GM19023 (cell line): Measurements from ENCODE around the gene NUBP2.

ENCODE experiments used
- ATAC-seq: cut with Tn5 transposase; IDR thresholded peaks from one replicate; pipeline ENCODE4 v1.9.1; 2021; ENCODE audit warnings: mild to moderate bottlenecking, moderate library complexity; ENCODE audit not compliant: unreplicated experiment

NUBP2 gene

GRCh38 chr16:1771864-1772361 is 10.8 kb upstream of the NUBP2 start:
- ATAC-seq, result no peak

- ATAC-seq, result no peak
These were observed 10.3 kb upstream of the NUBP2 start, which contains the start of gene EME2 for GRCh38 chr16:1772362-1772907. Gene EME2 (plus strand): TSS chr16:1772810. CDS start chr16:1773228, 418 bp downstream.

DNA sequence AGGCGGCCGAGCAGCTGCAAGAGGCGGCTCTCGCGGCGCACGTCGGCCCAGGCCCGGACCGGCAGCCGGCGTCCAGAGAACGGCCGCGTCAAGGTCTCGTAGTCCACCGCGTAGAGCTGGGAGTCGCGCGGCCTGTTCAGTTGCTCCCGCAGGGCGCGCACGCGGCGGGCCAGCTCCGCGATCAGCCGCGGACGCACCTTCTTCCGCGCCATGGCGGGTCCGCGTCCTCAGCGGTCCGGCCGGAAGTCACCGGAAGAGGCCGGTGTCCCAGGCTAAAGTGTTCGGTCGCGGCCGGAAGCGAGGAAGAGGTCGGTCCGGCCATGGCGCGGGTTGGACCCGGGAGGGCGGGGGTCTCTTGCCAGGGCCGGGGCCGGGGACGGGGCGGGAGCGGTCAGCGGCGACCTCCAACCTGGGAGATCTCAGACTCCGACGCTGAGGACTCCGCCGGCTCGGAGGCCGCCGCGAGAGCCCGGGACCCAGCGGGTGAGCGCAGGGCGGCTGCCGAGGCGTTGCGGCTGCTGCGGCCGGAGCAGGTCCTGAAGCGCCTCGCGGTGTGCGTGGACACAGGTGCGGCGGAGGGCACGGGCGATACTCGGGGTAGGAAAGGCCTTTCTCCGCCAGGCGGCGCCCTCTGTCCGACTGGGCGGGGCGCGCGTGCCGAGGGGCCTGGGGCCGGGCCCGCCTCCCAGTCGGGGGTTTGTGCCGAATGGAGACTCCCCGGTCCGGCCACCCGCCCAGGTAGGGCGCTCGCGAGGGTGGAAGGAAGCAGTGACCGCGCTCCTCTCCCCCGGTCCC is 9.7 kb upstream of the NUBP2 start, which contains the start of gene MRPS34:
Gene MRPS34, minus strand, starts transcription at position 227 of the 795 bp plus-strand sequence. Its CDS starts 15 bp downstream, at position 212.
- peak; percentile 47 for ATAC-seq

DNA sequence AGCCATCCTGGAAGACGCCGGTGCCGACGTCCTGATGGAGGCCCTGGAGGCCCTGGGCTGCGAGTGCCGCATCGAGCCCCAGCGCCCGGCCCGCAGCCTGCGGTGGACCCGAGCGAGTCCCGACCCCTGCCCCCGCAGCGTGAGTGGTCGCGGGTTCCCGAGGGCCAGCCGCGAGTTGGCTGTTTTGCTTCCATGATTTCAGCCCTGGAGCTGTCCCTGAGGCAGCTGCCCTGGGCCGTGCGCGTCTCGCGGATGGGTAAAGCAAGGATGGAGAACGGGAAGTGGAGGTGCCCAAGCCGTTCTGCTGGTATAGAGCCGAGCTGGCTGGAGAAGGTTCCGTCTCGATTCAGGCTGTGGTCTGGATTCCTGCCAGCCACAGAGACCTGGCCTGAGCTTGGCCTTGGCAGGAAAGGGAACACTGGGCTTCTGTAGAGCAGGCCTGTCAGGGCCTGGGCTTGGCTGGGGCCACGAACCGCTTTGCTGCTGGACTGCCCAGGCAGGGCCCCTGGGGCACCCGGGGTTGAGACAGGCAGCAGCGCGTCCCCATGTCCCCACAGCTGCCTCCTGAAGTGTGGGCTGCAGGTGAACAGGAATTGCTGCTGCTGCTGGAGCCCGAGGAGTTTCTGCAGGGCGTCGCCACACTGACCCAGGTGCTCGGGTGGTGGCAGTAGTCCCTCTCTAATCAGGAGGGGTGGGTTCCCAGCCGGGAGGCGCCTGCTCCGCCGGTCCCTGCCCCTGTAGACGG is 8.9 kb upstream of the NUBP2 start:
- no peak for ATAC-seq

DNA sequence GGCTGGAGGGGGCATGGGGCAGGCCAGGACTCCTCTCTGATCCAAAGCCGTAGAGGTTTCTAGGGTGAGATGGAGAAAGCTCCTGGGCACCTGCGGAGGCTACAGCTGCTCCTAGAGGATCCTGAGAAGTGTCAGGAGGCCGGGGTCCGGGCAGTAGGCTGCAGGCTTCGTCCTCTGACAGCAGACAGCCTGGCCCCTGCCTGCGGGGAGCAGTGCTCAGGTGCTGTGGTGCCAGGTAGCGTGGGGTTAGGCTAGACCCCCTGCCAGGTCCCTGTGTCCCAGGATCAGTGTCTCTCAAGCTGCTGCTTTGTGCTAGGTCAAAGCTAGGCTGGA is 8.3 kb upstream of the NUBP2 start:
- ATAC-seq, result no peak

DNA sequence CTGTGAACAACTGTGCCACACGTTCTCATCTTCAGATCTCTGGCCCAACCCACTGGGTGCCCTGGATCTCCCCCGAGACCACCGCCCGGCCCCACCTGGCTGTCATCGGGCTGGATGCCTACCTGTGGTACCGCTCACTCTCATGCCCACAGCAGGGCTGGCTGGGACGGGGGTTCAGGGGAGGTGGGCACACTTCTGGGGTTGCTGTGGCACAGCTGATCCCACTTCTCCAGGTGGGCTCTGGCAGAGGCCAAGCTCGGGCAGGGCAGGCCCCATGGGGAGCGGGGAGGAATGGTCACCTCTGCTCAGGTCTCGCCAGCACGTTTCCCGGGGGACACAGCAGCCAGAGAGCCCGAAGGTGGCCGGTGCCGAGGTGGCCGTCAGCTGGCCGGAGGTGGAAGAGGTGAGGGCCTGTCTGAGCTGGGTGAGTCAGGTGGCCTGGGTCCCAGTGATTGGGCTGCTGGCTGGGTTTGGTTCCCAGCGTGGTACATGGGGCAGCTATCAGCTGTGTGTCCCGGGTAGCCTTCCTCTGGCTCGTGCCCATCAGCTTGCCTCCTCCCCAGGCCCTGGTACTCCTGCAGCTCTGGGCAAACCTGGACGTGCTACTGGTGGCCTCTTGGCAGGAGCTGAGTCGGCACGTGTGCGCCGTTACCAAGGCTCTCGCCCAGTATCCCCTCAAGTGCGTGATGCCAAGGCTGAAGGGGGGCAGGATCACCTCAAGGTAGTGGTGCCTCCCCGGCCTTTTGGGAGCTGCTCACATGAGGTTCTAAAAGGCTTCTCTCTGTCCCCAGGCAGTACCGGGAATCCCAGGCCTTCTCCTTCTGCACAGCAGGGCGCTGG is 7.5 kb upstream of the NUBP2 start:
- ATAC-seq, result no peak

- ATAC-seq, result no peak
These were observed 6.7 kb upstream of the NUBP2 start for GRCh38 chr16:1775846-1776671.

GRCh38 chr16:1776672-1776955 is 6.1 kb upstream of the NUBP2 start:
- no peak for ATAC-seq

DNA sequence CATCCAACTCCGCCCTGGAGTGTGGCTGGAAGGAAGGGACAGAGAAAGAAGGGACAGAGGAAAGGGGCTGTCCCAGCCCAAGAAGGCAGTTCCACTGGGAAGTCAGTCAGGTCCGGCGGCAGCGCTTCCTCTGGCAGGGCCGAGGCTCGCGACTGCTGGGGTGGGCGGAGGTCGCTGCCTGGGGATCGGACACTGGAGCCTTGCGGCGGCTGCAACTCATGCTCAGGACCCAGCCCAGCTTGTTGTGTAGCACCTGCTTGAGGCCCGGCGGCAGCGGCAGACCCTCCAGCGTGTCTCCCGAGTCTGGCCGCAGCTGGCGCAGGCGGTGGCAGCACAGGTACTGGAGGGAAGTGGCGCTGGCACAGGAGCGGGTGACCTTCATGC is 5.8 kb upstream of the NUBP2 start:
- no peak for ATAC-seq

GRCh38 chr16:1777375-1778199 is 5.2 kb upstream of the NUBP2 start:
- ATAC-seq, result no peak

DNA sequence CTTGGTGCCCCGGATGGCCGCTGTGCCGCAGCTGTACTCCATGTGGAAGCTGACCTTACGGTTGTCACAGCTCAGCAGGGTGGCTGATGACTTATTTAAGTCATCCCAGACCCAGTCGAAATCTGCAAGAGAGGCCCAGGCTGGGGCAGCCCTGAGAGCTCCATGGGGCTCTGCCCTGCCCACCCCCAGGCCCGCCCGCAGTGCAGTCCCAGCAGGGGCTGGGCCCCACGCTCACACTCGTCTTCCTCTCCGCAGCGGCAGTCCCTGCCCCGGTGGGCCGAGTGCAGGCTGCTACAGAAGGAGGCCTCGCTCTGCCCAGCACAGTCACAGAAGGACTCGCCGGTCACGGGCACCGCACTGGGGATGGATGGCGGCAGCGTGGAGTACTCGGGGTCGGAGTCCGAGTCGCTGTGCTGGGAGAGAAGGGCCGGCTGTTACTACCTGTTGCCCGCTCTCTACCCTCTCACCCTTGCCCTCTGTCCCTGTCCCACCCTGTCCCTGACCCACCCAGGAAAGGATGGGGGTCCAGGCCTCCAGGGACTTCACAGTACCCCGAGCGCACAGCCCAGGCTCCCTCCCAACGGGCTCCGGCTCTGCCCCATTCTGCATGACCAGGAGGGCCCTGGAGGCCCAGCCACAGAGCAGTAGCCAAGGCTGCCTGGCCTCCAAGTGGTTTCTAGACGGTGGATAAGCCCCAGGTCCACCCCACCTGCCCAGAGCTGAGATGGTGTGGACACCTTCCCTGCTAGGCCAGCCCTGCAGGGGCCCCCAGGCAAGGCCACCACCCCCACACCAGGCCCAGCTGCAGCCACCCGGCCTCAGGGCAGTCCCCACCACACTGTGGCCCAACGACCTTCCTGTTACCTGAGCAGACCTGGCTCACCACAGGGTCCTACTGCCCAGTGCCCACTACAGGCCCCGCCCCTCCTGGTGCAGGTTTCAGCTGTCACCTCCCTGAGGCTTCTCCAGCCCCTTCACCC is 4.3 kb upstream of the NUBP2 start:
- no peak for ATAC-seq

- no peak for ATAC-seq
These were observed 3.5 kb upstream of the NUBP2 start for GRCh38 chr16:1779234-1779701.

- ATAC-seq, result no peak
These were observed 2.8 kb upstream of the NUBP2 start for GRCh38 chr16:1779741-1780676.

- ATAC-seq, result no peak
These were observed 2.1 kb upstream of the NUBP2 start for GRCh38 chr16:1780677-1781072.

DNA sequence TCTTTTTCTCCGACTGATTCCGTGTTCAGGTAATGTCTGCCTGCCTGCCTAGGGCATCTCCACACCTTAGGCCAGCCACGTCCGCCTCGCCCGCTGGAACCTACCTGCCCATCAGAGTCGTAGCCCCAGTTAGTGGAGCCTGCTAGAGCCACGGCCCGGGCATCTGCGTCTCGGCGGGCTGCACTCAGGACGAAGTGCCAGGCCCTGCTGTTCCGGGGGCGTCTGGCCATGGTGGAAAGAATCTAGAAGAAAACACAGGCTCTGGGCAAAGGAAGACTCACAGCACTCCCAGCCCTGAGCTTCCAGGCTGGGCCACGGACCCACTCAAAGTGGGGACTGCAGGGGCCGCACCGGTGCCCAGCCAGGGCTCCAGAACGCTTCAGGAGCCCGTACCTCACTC is 1.5 kb upstream of the NUBP2 start:
- no peak for ATAC-seq

DNA sequence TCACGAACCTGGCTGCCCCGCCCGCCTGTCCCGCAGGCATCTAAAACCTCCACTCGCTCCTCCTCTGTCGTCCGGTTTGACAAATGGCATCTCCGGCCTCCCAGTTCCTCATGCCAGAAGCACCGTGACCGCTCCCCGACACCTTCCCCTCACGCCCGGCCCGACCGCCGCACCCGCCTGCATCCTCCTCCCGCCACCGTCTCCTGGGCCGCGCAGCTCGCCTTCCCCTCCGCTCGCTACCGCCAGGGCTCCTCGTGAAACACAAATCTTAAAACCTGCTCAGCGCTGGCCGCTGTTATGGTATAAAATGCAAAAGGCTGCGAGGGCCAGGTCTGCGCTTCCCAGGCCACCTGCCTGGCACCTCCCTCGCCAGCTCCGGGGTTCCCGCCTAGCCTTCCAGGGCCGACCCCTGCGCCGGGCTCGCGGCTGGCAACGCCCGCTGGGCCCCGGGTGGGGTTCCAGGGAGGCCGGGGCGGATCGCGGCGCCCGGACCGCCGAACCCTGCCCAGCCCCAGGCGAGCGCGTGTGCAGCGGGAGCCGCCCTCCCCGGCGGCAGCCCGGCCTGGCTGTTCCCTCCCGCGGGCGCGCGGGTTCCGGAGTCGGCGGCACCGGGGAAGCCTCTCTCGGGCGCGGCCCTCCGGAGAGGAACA is 877 bp upstream of the NUBP2 start:
- peak; percentile 2 for ATAC-seq
